OCI-LY1 (cell line): ENCODE results near the gene CBFA2T3.

Experiments used
- EZH2 ChIP-seq: fragments of 200-600 bp; sonication (generic), shearing (Covaris generic); IDR thresholded peaks from 2 replicates; pipeline ENCODE4 v1.8.0; 2017; ENCODE audit warnings: borderline replicate concordance, mixed run types, mild to moderate bottlenecking, antibody characterized with exemption, low read length, moderate library complexity, mixed read lengths
- TF ChIP-seq, protein P1 (sequence below): fragments of 200-600 bp; sonication (generic), shearing (Covaris generic); IDR thresholded peaks from 2 replicates; pipeline ENCODE4 v1.5.1; 2017; ENCODE audit warnings: mild to moderate bottlenecking, antibody characterized with exemption, low read length, moderate library complexity, mixed read lengths

DNA sequence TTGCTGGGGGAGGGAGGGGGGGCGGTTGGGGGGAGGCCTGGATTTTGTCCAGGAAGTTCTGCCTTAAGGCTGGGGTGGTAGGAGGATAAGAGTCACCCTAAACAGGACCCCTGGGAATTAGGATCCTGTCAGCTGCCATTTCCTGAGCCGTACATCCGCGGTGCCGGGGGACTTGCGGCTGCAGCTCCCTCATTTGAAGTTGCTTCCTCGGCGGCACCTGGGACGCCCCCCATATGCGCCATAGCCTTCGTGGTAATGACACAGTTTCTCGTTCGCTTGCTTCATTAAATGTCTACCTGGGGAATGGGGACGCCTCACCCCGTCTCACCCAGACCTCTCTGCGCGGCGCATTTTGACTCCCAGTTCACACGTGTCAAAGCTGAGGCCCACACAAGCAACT lies 55.4 kb downstream of the CBFA2T3 start:
- TF ChIP-seq, protein P1, sequence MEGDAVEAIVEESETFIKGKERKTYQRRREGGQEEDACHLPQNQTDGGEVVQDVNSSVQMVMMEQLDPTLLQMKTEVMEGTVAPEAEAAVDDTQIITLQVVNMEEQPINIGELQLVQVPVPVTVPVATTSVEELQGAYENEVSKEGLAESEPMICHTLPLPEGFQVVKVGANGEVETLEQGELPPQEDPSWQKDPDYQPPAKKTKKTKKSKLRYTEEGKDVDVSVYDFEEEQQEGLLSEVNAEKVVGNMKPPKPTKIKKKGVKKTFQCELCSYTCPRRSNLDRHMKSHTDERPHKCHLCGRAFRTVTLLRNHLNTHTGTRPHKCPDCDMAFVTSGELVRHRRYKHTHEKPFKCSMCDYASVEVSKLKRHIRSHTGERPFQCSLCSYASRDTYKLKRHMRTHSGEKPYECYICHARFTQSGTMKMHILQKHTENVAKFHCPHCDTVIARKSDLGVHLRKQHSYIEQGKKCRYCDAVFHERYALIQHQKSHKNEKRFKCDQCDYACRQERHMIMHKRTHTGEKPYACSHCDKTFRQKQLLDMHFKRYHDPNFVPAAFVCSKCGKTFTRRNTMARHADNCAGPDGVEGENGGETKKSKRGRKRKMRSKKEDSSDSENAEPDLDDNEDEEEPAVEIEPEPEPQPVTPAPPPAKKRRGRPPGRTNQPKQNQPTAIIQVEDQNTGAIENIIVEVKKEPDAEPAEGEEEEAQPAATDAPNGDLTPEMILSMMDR = no peak
- TF ChIP-seq EZH2 = no peak
